Stimulated activated CD4-positive, alpha-beta T cell treated with anti-CD3 and anti-CD28 coated beads, Interleukin-1b, Interleukin-23, amount 100 ng/mL, for 24 hours (primary cell): ENCODE data around the gene HOXD4.

Experiments
- DNase-seq, 4 experiments: peaks; one replicate each; pipeline ENCODE4 v3.0.0-alpha.2; 2020; ENCODE audit warnings: low read depth in 4 of 4, low spot score in 1 of 4

HOXD4 gene

GRCh38 chr2:176156807-176157498 is 5.6 kb downstream of the HOXD4 start, which contains the start of gene HOXD3:
Gene HOXD3, plus strand, starts transcription at chr2:176157307. Its CDS starts 11,808 bp downstream, at chr2:176169115.
- DNase-seq, result no peak

GRCh38 chr2:176157499-176158185 is 6.3 kb downstream of the HOXD4 start:
- DNase-seq, result no peak

GRCh38 chr2:176158186-176158591 is 6.8 kb downstream of the HOXD4 start:
- DNase-seq, result no peak

- no peak for DNase-seq
These were observed 7.7 kb downstream of the HOXD4 start for GRCh38 chr2:176158855-176159662.

- DNase-seq, result no peak
These were observed 8.4 kb downstream of the HOXD4 start for GRCh38 chr2:176159663-176160250.

- DNase-seq, result no peak
These were observed 9.1 kb downstream of the HOXD4 start for GRCh38 chr2:176160251-176160985.

- no peak for DNase-seq
These were observed 9.9 kb downstream of the HOXD4 start for GRCh38 chr2:176160986-176161824.

- no peak for DNase-seq
These were observed 10.7 kb downstream of the HOXD4 start for GRCh38 chr2:176161825-176162626.

- no peak for DNase-seq
These were observed 11.7 kb downstream of the HOXD4 start for GRCh38 chr2:176162911-176163671.

- no peak for DNase-seq
These were observed 12.3 kb downstream of the HOXD4 start for GRCh38 chr2:176163672-176164056.

- no peak for DNase-seq
These were observed 12.9 kb downstream of the HOXD4 start for GRCh38 chr2:176164201-176164600.

GRCh38 chr2:176164611-176165369 is 13.4 kb downstream of the HOXD4 start:
- DNase-seq, result no peak

- DNase-seq, result no peak
These were observed 14.2 kb downstream of the HOXD4 start for GRCh38 chr2:176165370-176166050.

GRCh38 chr2:176166272-176166671 is 14.9 kb downstream of the HOXD4 start:
- DNase-seq, result no peak

- no peak for DNase-seq
These were observed 16.0 kb downstream of the HOXD4 start for GRCh38 chr2:176167398-176167797.

- DNase-seq, result no peak
These were observed 17.8 kb downstream of the HOXD4 start for GRCh38 chr2:176169181-176169580.

GRCh38 chr2:176169711-176170110 is 18.4 kb downstream of the HOXD4 start:
- DNase-seq, result no peak
